K562 treated with DMSO at 1 percent for 12 hours (cell line): Measurements from ENCODE around the gene CTSA. TPM values are rescaled to one million over a fixed set of nuclear protein-coding genes. Genes with fewer than 3 reads are reported as not detected.

Experiments
- total RNA-seq: library from RNA; unstranded; fragments of 300-600 nt; gene quantifications from 2 replicates; pipeline ENCODE4 v1.2.3, GENCODE V29; 2022; ENCODE audit not compliant: insufficient read depth

Gene CTSA
- 53.1 and 90.7 TPM in 2 replicates for total RNA-seq

GRCh38 chr20:45890985-45891983 lies at the start of gene CTSA, which contains the start of gene NEURL2:
TSS of gene CTSA (plus strand) at chr20:45891335. CDS start at chr20:45891569, 234 bp downstream.
TSS of gene NEURL2 (minus strand) at chr20:45891208. CDS start at chr20:45890991, 217 bp downstream.

GRCh38 chr20:45857114-45857881 lies 33.8 kb upstream of the CTSA start, which contains the start of the genes ACOT8 and ZSWIM3:
TSS of gene ACOT8 (minus strand) at chr20:45857392. CDS start at chr20:45857315, 77 bp downstream.
TSS of gene ZSWIM3 (plus strand) at chr20:45857614. CDS start at chr20:45857826, 212 bp downstream.

GRCh38 chr20:45880988-45881788 lies 9.9 kb upstream of the CTSA start, which contains the start of gene ZSWIM1:
TSS of gene ZSWIM1 (plus strand) at chr20:45881227. CDS start at chr20:45882593, 1,366 bp downstream.

GRCh38 chr20:45887346-45887715 lies 3.8 kb upstream of the CTSA start, which contains the start of gene SPATA25:
TSS of gene SPATA25 (minus strand) at chr20:45887622. CDS start at chr20:45887590, 32 bp downstream.

GRCh38 chr20:45911486-45912343 lies 20.6 kb downstream of the CTSA start, which contains the start of gene PLTP:
TSS of gene PLTP (minus strand) at chr20:45912155. CDS start at chr20:45911452, 703 bp downstream.

GRCh38 chr20:45934586-45935415 lies 43.7 kb downstream of the CTSA start, which contains the start of gene PCIF1:
TSS of gene PCIF1 (plus strand) at chr20:45934683. CDS start at chr20:45939000, 4,317 bp downstream.

Other genes starting within 250 kb of the CTSA start
- not detected in 2 replicates for gene WFDC11, start 221.1 kb upstream of the CTSA start, total RNA-seq
- gene WFDC13, start 189.3 kb upstream of the CTSA start, total RNA-seq: not detected in 2 replicates
- not detected in 2 replicates for gene WFDC10B, start 186.3 kb upstream of the CTSA start, total RNA-seq
- not detected in 2 replicates for gene SPINT4, start 169.0 kb upstream of the CTSA start, total RNA-seq
- not detected in 2 replicates for gene WFDC3, start 99.5 kb upstream of the CTSA start, total RNA-seq
- 40.3 and 42.3 TPM in 2 replicates for gene DNTTIP1, start 99.4 kb upstream of the CTSA start, total RNA-seq
- 1.5 TPM in 1 of 2 replicates, not detected in the other for gene UBE2C, start 78.7 kb upstream of the CTSA start, total RNA-seq
- not detected in 2 replicates for gene TNNC2, start 64.0 kb upstream of the CTSA start, total RNA-seq
- gene SNX21, start 57.5 kb upstream of the CTSA start, total RNA-seq: 1.9 and 3.5 TPM in 2 replicates
- gene ACOT8, start 33.9 kb upstream of the CTSA start, total RNA-seq: 68.3 and 90.4 TPM in 2 replicates
- gene ZSWIM3, start 33.7 kb upstream of the CTSA start, total RNA-seq: 4.7 and 7.7 TPM in 2 replicates
- gene ZSWIM1, start 10.1 kb upstream of the CTSA start, total RNA-seq: 6.8 and 16.3 TPM in 2 replicates
- gene SPATA25, start 3.7 kb upstream of the CTSA start, total RNA-seq: 1.9 TPM in 1 of 2 replicates, not detected in the other
- 2.8 and 5.2 TPM in 2 replicates for gene NEURL2, start 127 bp upstream of the CTSA start, total RNA-seq
- 24.2 and 27.2 TPM in 2 replicates for gene PLTP, start 20.8 kb downstream of the CTSA start, total RNA-seq
- gene PCIF1, start 43.3 kb downstream of the CTSA start, total RNA-seq: 29.2 and 30.5 TPM in 2 replicates
- gene ZNF335, start 80.9 kb downstream of the CTSA start, total RNA-seq: 4.5 and 15.5 TPM in 2 replicates
- not detected in 2 replicates for gene MMP9, start 117.6 kb downstream of the CTSA start, total RNA-seq
- gene SLC12A5, start 137.9 kb downstream of the CTSA start, total RNA-seq: 21.0 TPM in 1 of 2 replicates, not detected in the other
- 9.2 and 25.8 TPM in 2 replicates for gene NCOA5, start 198.6 kb downstream of the CTSA start, total RNA-seq
- 2.7 and 4.3 TPM in 2 replicates for gene CD40, start 227.0 kb downstream of the CTSA start, total RNA-seq